Colonic mucosa (tissue), 4 donors: ENCODE measurements around the gene ANKRD12. TPM values are rescaled to one million over a fixed set of nuclear protein-coding genes. Genes with fewer than 3 reads are reported as not detected.
"Not testable (repeated sequence)": the region's sequence is repeated elsewhere in the genome, so short reads cannot be mapped to it uniquely, and the experiment has no call there.

Experiments used
- DNase-seq: peaks from one replicate; pipeline ENCODE4 v3.0.0-alpha.2; 2020
- H3K27ac ChIP-seq: fragments of 200-600 bp; one replicate; pipeline ENCODE4 v1.8.0; 2021
- H3K27me3 ChIP-seq: fragments of 200-600 bp; one replicate; pipeline ENCODE4 v1.8.0; 2021
- H3K36me3 ChIP-seq: fragments of 200-600 bp; one replicate; pipeline ENCODE4 v1.8.0; 2021
- H3K4me1 ChIP-seq: fragments of 200-600 bp; one replicate; pipeline ENCODE4 v1.8.0; 2021; ENCODE audit warnings: mild to moderate bottlenecking
- H3K4me3 ChIP-seq: fragments of 200-600 bp; one replicate; pipeline ENCODE4 v1.8.0; 2021
- H3K9ac ChIP-seq, 2 donors: one replicate each; pipeline ENCODE4 v1.7.0; 2013; ENCODE audit warnings: control low read depth in 2 of 2, low read depth in 2 of 2, low read length in 2 of 2
- H3K9me3 ChIP-seq: fragments of 200-600 bp; one replicate; pipeline ENCODE4 v1.8.0; 2021
- CTCF ChIP-seq: fragments of 200-600 bp; IDR thresholded peaks from one replicate; pipeline ENCODE4 v1.8.0; 2022; ENCODE audit warnings: antibody characterized with exemption, mild to moderate bottlenecking
- intact Hi-C: fragments of 100-400 bp; cut with DNase I; formaldehyde crosslinking; loops from one replicate; pipeline ENCODE4 v1.14.1; 2022
- total RNA-seq, 2 donors: library from RNA; stranded (reverse); fragmentation: NEBNext Ultra II Directional in 1 of 2; extraction: Animal tissue kit (Norgen Biotek cat#: 25700) in 1 of 2; gene quantifications; one replicate each; pipeline ENCODE4 v1.2.1, GENCODE V29; 2021
- donor health status: healthy.
- donor health status: DM: no; HTN: no; CAD: no.
- donor health status: DM: no; HTN: no; CAD: no.

Gene ANKRD12
- total RNA-seq, 2 donors from 2014 or later, result 27.9 to 55.7 TPM

GRCh38 chr18:9092665-9093064 is 43.9 kb upstream of the ANKRD12 start:
- peak overlapping the region; percentile 37 for H3K27ac ChIP-seq
- no peak for TF ChIP-seq CTCF
- H3K4me1 ChIP-seq, result peaks cover 7% of the 10 kb centered on the region
- no peaks in the 10 kb centered on the region for H3K27me3 ChIP-seq
- H3K9ac ChIP-seq, result no peak overlapping the region
- DNase-seq, result peak; percentile 32
- intact Hi-C loops, result no loop called here
- H3K4me3 ChIP-seq, result no peak overlapping the region
- H3K9me3 ChIP-seq, result no peaks in the 10 kb centered on the region
- no peaks in the 10 kb centered on the region for H3K36me3 ChIP-seq

- intact Hi-C loops, result not testable (repeated sequence)
These were observed 43.5 kb upstream of the ANKRD12 start for GRCh38 chr18:9093109-9093508.

GRCh38 chr18:9094307-9095226 is 42.0 kb upstream of the ANKRD12 start:
- Histone ChIP-seq H3K27ac (peak overlapping the region; percentile 42), H3K36me3 (no peaks in the 10 kb centered on the region), H3K4me3 (no peak overlapping the region), H3K27me3 (no peaks in the 10 kb centered on the region), H3K9me3 (no peaks in the 10 kb centered on the region), H3K4me1 (peaks cover 7% of the 10 kb centered on the region), H3K9ac (no peak overlapping the region)
- DNase-seq, result no peak
- TF ChIP-seq CTCF, result no peak
- intact Hi-C loops, result no loop called here

More at GRCh38 chr18:9093109-9093508, 43.5 kb upstream of the ANKRD12 start:
- not testable (repeated sequence) for H3K9me3 ChIP-seq, H3K4me1 ChIP-seq, DNase-seq, H3K36me3 ChIP-seq, H3K9ac ChIP-seq, H3K27me3 ChIP-seq, H3K4me3 ChIP-seq
- H3K27ac ChIP-seq, result peak overlapping the region; percentile 37

- Histone ChIP-seq H3K36me3 (no peaks in the 10 kb centered on the region), H3K9me3 (no peaks in the 10 kb centered on the region), H3K4me3 (no peak overlapping the region), H3K9ac (no peak overlapping the region), H3K4me1 (peaks cover 7% of the 10 kb centered on the region), H3K27ac (peak overlapping the region; percentile 42), H3K27me3 (no peaks in the 10 kb centered on the region)
- intact Hi-C loops, result no loop called here
- DNase-seq, result no peak
- no peak for TF ChIP-seq CTCF
These were observed 41.1 kb upstream of the ANKRD12 start for GRCh38 chr18:9095297-9096006.

GRCh38 chr18:9096007-9096371 is 40.6 kb upstream of the ANKRD12 start:
- TF ChIP-seq CTCF, result no peak
- intact Hi-C loops, result no loop called here
- Histone ChIP-seq H3K4me1 (peaks cover 7% of the 10 kb centered on the region), H3K9me3 (no peaks in the 10 kb centered on the region), H3K36me3 (no peaks in the 10 kb centered on the region), H3K9ac (no peak overlapping the region), H3K4me3 (no peak overlapping the region), H3K27ac (no peak overlapping the region), H3K27me3 (no peaks in the 10 kb centered on the region)
- DNase-seq, result no peak

GRCh38 chr18:9096685-9097084 is 39.9 kb upstream of the ANKRD12 start:
- Histone ChIP-seq H3K27ac (no peak overlapping the region), H3K9ac (no peak overlapping the region), H3K9me3 (no peaks in the 10 kb centered on the region), H3K4me3 (no peak overlapping the region), H3K4me1 (peaks cover 7% of the 10 kb centered on the region), H3K27me3 (no peaks in the 10 kb centered on the region), H3K36me3 (no peaks in the 10 kb centered on the region)
- intact Hi-C loops, result no loop called here
- DNase-seq, result no peak
- TF ChIP-seq CTCF, result no peak
